Natural killer cell (primary cell): ENCODE results near the gene MROH7. TPM values are rescaled to one million over a fixed set of nuclear protein-coding genes. Genes with fewer than 3 reads are reported as not detected.

Experiments
- ATAC-seq, 3 donors: fragments of 150-1000 bp in 2 of 3; fragments of 200-7000 bp in 1 of 3; cut with Tn5 transposase; 1 replicate in 1 of 3; 2 replicates in 2 of 3; pipeline ENCODE4 v1.10.0; 2021; ENCODE audit warnings: mild to moderate bottlenecking in 2 of 3, moderate library complexity in 2 of 3
- DNase-seq, 2 donors: peaks; one replicate each; pipeline versions ENCODE4 v3.0.0 to v3.0.0-alpha.2; 2013 to 2021; ENCODE audit warnings: mixed read lengths in 1 of 2
- H3K27ac ChIP-seq: one replicate; pipeline ENCODE4 v1.5.1; 2013; ENCODE audit warnings: mild to moderate bottlenecking, low read length
- H3K27me3 ChIP-seq: one replicate; pipeline ENCODE4 v1.6.1; 2013; ENCODE audit warnings: low read length; ENCODE audit not compliant: control insufficient read depth, insufficient read depth
- H3K36me3 ChIP-seq: one replicate; pipeline ENCODE4 v1.6.1; 2013; ENCODE audit warnings: low read length; ENCODE audit not compliant: control insufficient read depth, insufficient read depth
- H3K4me1 ChIP-seq: one replicate; pipeline ENCODE4 v1.6.1; 2013; ENCODE audit warnings: low read length; ENCODE audit not compliant: control insufficient read depth, insufficient read depth
- H3K4me3 ChIP-seq: one replicate; pipeline ENCODE4 v1.5.1; 2013; ENCODE audit warnings: low read length
- H3K9me3 ChIP-seq: one replicate; pipeline ENCODE4 v1.6.1; 2013; ENCODE audit warnings: low read length; ENCODE audit not compliant: control insufficient read depth, insufficient read depth
- H3K27ac Mint-ChIP-seq, 2 donors: one replicate each; pipeline ENCODE4 v1.8.0; 2022; ENCODE audit warnings: mild to moderate bottlenecking in 2 of 2, mixed read lengths in 2 of 2, moderate library complexity in 1 of 2
- H3K27me3 Mint-ChIP-seq, 2 donors: one replicate each; pipeline ENCODE4 v1.8.0; 2022; ENCODE audit warnings: low read depth in 2 of 2, mixed read lengths in 2 of 2
- H3K36me3 Mint-ChIP-seq: one replicate; pipeline ENCODE4 v1.8.0; 2022; ENCODE audit warnings: mixed read lengths
- H3K4me1 Mint-ChIP-seq, 2 donors: one replicate each; pipeline ENCODE4 v1.8.0; 2022; ENCODE audit warnings: mixed read lengths in 2 of 2
- H3K4me3 Mint-ChIP-seq: one replicate; pipeline ENCODE4 v1.8.0; 2022; ENCODE audit warnings: mild to moderate bottlenecking, moderate library complexity, mixed read lengths
- H3K9me3 Mint-ChIP-seq, 2 donors: one replicate each; pipeline ENCODE4 v1.8.0; 2022; ENCODE audit warnings: mixed read lengths in 2 of 2
- WGBS: methylation state at CpG from one replicate; pipeline ENCODE4 v1.1.7; 2013; ENCODE audit warnings: missing lambda C conversion rate; ENCODE audit not compliant: insufficient coverage; 5-methylcytosine and 5-hydroxymethylcytosine counted together
- intact Hi-C: fragments of 100-400 bp; cut with micrococcal nuclease; formaldehyde crosslinking; loops from one replicate; pipeline ENCODE4 v1.14.2; 2022
- total RNA-seq, 4 donors: library from RNA; stranded (reverse); fragments of 120-200 nt in 1 of 4; gene quantifications; one replicate each; pipeline versions ENCODE4 v1.2.3 to v1.2.4, GENCODE V29; 2013 to 2022
- TF ChIP-seq, protein P1 (sequence below): fragments of 200-600 bp; IDR thresholded peaks from one replicate; pipeline ENCODE4 v1.8.0; 2022; ENCODE audit warnings: antibody characterized with exemption

The MROH7 gene
- total RNA-seq, 3 donors from 2014 or later (not counting 1 experiment from before 2014, with no cell fraction given), result 0.16 to 0.88 (median 0.33) TPM

DNA sequence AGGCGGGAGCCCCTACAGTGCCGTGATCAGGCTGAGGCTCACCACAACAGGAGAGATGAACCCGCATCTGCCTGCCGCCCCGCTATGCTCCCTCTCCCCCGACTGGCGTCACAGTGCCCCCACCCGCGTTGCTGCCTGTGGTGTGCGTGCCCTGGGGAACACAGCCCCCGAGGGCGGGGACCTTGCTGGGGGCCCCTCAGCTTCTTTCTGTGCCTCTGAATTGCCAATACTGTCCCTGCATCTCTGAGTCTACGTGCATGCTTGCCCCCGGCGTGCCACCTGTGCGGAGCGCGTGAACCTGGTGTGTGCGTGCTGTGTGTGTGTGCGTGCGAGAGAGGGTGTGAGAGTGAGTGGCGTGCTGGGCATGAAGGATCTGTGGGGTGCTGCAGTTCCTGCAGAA is 112.5 kb downstream of the MROH7 start:
- TF ChIP-seq, protein P1, sequence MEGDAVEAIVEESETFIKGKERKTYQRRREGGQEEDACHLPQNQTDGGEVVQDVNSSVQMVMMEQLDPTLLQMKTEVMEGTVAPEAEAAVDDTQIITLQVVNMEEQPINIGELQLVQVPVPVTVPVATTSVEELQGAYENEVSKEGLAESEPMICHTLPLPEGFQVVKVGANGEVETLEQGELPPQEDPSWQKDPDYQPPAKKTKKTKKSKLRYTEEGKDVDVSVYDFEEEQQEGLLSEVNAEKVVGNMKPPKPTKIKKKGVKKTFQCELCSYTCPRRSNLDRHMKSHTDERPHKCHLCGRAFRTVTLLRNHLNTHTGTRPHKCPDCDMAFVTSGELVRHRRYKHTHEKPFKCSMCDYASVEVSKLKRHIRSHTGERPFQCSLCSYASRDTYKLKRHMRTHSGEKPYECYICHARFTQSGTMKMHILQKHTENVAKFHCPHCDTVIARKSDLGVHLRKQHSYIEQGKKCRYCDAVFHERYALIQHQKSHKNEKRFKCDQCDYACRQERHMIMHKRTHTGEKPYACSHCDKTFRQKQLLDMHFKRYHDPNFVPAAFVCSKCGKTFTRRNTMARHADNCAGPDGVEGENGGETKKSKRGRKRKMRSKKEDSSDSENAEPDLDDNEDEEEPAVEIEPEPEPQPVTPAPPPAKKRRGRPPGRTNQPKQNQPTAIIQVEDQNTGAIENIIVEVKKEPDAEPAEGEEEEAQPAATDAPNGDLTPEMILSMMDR, result no peak
- ATAC-seq, result no peak
- Histone ChIP-seq H3K36me3 (peaks cover 11% of the 10 kb centered on the region), H3K4me1 (no peaks in the 10 kb centered on the region), H3K27me3 (no peaks in the 10 kb centered on the region), H3K27ac (no peak overlapping the region), H3K4me3 (no peak overlapping the region), H3K9me3 (no peaks in the 10 kb centered on the region)
- Mint-ChIP-seq H3K9me3 (no peaks in the 10 kb centered on the region), H3K27ac (no peak overlapping the region), H3K36me3 (no peaks in the 10 kb centered on the region), H3K27me3 (no peaks in the 10 kb centered on the region), H3K4me1 (no peaks in the 10 kb centered on the region), H3K4me3 (no peak overlapping the region)
- 88% methylated on average over 22 of the region's 22 CpGs for WGBS
- no peak for DNase-seq
- intact Hi-C loops, result no loop called here

DNA sequence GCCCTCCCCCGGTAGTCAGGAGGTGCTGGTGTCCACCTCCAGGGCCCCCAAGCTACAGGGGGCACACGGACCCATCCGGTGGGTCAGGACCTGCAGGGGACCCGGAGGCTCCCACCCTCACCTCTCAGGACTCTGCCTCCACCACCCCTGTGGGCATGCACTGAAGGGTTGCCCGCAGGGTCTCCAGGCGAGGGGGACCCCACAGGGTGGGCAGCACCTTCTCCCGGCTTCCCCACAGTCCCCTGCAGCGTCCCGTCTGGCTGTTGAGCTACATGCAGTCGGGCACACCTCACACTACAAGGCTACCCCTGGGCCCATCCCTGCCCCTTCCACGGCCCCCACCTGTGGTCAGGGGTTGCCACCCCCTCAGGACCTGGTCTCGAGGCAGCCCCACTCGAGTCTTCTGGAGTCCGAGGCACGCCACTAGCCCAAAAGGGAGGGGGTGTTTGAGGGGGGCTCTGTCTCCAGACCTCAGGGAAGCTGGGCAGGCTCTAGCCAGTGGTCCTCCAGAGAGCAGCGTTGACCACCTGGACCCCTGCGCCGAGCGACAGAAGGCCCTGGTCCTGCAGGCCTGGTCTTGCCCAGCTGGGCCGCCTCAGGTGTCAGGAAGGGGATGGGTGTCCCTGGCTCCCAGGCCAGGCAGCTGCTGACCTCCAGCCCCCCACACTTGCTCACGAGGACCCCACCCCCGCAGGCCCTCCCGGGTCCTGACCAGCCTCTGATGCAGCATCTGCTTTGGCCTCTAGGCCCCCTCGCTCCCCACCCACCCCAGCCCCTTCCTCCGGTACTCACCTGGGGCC is 113.1 kb downstream of the MROH7 start:
- TF ChIP-seq, protein P1, result no peak
- ATAC-seq (no peak), DNase-seq (no peak)
- Mint-ChIP-seq H3K4me1 (no peaks in the 10 kb centered on the region), H3K27me3 (no peaks in the 10 kb centered on the region), H3K27ac (no peak overlapping the region), H3K9me3 (no peaks in the 10 kb centered on the region), H3K36me3 (no peaks in the 10 kb centered on the region), H3K4me3 (no peak overlapping the region)
- Histone ChIP-seq H3K4me1 (no peaks in the 10 kb centered on the region), H3K27ac (no peak overlapping the region), H3K4me3 (no peak overlapping the region), H3K36me3 (peaks cover 11% of the 10 kb centered on the region), H3K9me3 (no peaks in the 10 kb centered on the region), H3K27me3 (no peaks in the 10 kb centered on the region)
- 93% methylated on average over 24 of the region's 25 CpGs for WGBS
- intact Hi-C loops, result no loop called here

DNA sequence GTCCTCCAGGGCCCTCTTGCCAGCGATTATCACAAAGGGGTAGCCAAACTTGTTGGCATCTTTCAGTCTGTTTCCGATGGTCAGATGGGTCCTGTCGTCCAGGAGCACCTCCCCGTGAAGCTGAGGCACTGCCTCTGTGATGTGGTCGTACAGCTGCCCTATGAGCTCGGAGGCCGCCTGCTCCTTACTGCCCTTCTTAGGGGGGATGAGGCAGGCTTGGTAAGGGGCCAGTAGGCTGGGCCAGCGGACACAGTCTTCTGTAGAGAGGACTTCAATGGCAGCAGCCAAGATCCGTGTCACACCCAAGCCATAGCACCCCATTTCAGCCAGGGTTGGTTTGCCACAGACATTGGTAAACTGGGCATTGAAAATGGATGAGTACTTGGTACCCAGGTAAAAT is 116.2 kb downstream of the MROH7 start:
- Histone ChIP-seq H3K27ac (no peak overlapping the region), H3K4me1 (no peaks in the 10 kb centered on the region), H3K27me3 (no peaks in the 10 kb centered on the region), H3K9me3 (no peaks in the 10 kb centered on the region), H3K4me3 (no peak overlapping the region), H3K36me3 (peaks cover 11% of the 10 kb centered on the region)
- 94% methylated on average over 9 of the region's 9 CpGs for WGBS
- intact Hi-C loops, result no loop called here
- Mint-ChIP-seq H3K27me3 (no peaks in the 10 kb centered on the region), H3K27ac (no peak overlapping the region), H3K4me3 (no peak overlapping the region), H3K36me3 (no peaks in the 10 kb centered on the region), H3K4me1 (peaks cover 7 to 13% of the 10 kb centered on the region in 2 donors), H3K9me3 (no peaks in the 10 kb centered on the region)
- TF ChIP-seq, protein P1, result no peak
- ATAC-seq (no peak), DNase-seq (no peak)
